H9 (cell line): ENCODE measurements around the gene CELA3B. TPM values are rescaled to one million over a fixed set of nuclear protein-coding genes. Genes with fewer than 3 reads are reported as not detected.

Experiments
- DNase-seq: peaks from one replicate; pipeline ENCODE4 v3.0.0-alpha.2; 2017
- H2AFZ ChIP-seq: one replicate; pipeline ENCODE4 v1.6.1; 2013; ENCODE audit warnings: mild to moderate bottlenecking, low read length, control low read depth, moderate library complexity
- H2AK5ac ChIP-seq: 2 replicates; pipeline ENCODE4 v1.6.1; 2013; ENCODE audit warnings: low read length, control low read depth, mixed read lengths; ENCODE audit not compliant: insufficient read length
- H2BK120ac ChIP-seq: one replicate; pipeline ENCODE4 v1.6.1; 2013; ENCODE audit warnings: low read depth, mild to moderate bottlenecking, low read length, control low read depth, inconsistent platforms; ENCODE audit not compliant: poor library complexity, severe bottlenecking
- H2BK12ac ChIP-seq: 2 replicates; pipeline ENCODE4 v1.6.1; 2013; ENCODE audit warnings: low read length, control low read depth, mixed read lengths, low read depth; ENCODE audit not compliant: insufficient read length
- H2BK15ac ChIP-seq: 2 replicates; pipeline ENCODE4 v1.6.1; 2013; ENCODE audit warnings: low read depth, low read length, control low read depth
- H2BK20ac ChIP-seq: one replicate; pipeline ENCODE4 v1.6.1; 2013; ENCODE audit warnings: low read depth, mild to moderate bottlenecking, low read length, control low read depth, inconsistent platforms; ENCODE audit not compliant: poor library complexity, severe bottlenecking
- H2BK5ac ChIP-seq: 2 replicates; pipeline ENCODE4 v1.6.1; 2013; ENCODE audit warnings: low read length, control low read depth, mixed read lengths; ENCODE audit not compliant: insufficient read length
- H3K14ac ChIP-seq: 2 replicates; pipeline ENCODE4 v1.6.1; 2013; ENCODE audit warnings: low read length, control low read depth; ENCODE audit not compliant: insufficient read depth
- H3K18ac ChIP-seq: 2 replicates; pipeline ENCODE4 v1.6.1; 2013; ENCODE audit warnings: low read depth, mild to moderate bottlenecking, mixed read lengths, low read length, control low read depth; ENCODE audit not compliant: insufficient read length
- H3K23ac ChIP-seq: 2 replicates; pipeline ENCODE4 v1.6.1; 2013; ENCODE audit warnings: low read length, control low read depth, mixed read lengths, low read depth; ENCODE audit not compliant: insufficient read length
- H3K23me2 ChIP-seq: 2 replicates; pipeline ENCODE4 v1.6.1; 2013; ENCODE audit warnings: low read depth, mild to moderate bottlenecking, mixed read lengths, low read length, control low read depth; ENCODE audit not compliant: insufficient read length, poor library complexity, severe bottlenecking
- H3K27ac ChIP-seq: 2 replicates; pipeline ENCODE4 v1.5.1; 2013; ENCODE audit warnings: low read length, control low read depth, mixed read lengths, low read depth; ENCODE audit not compliant: insufficient read length
- H3K27me3 ChIP-seq: 2 replicates; pipeline ENCODE4 v1.6.1; 2013; ENCODE audit warnings: low read length, control low read depth, inconsistent platforms; ENCODE audit not compliant: insufficient read depth
- H3K4ac ChIP-seq: 2 replicates; pipeline ENCODE4 v1.6.1; 2013; ENCODE audit warnings: low read depth, mild to moderate bottlenecking, control low read depth, inconsistent platforms, low read length, moderate library complexity
- H3K4me1 ChIP-seq: 2 replicates; pipeline ENCODE4 v1.6.1; 2013; ENCODE audit warnings: low read length, control low read depth, inconsistent platforms; ENCODE audit not compliant: insufficient read depth
- H3K4me2 ChIP-seq: 2 replicates; pipeline ENCODE4 v1.6.1; 2013; ENCODE audit warnings: low read length, control low read depth, mixed read lengths; ENCODE audit not compliant: insufficient read length, insufficient read depth
- H3K56ac ChIP-seq: 2 replicates; pipeline ENCODE4 v1.6.1; 2013; ENCODE audit warnings: low read depth, mild to moderate bottlenecking, mixed read lengths, low read length, control low read depth; ENCODE audit not compliant: insufficient read length
- H3K79me1 ChIP-seq: 2 replicates; pipeline ENCODE4 v1.6.1; 2013; ENCODE audit warnings: low read depth, mild to moderate bottlenecking, moderate library complexity, low read length, control low read depth, inconsistent platforms; ENCODE audit not compliant: insufficient read depth, poor library complexity, severe bottlenecking
- H3K79me2 ChIP-seq: 2 replicates; pipeline ENCODE4 v1.6.1; 2013; ENCODE audit warnings: low read length, control low read depth, inconsistent platforms; ENCODE audit not compliant: insufficient read depth
- H3K9ac ChIP-seq: 2 replicates; pipeline ENCODE4 v1.6.1; 2013; ENCODE audit warnings: low read length, control low read depth, mixed read lengths; ENCODE audit not compliant: insufficient read length; ENCODE audit errors: extremely low read depth
- H3K9me3 ChIP-seq: one replicate; pipeline ENCODE4 v1.6.1; 2013; ENCODE audit warnings: low read depth, low read length, inconsistent platforms; ENCODE audit not compliant: control insufficient read depth
- H3T11ph ChIP-seq: one replicate; pipeline ENCODE4 v1.6.1; 2013; ENCODE audit warnings: mild to moderate bottlenecking, low read length, control low read depth, inconsistent platforms
- H4K20me1 ChIP-seq: one replicate; pipeline ENCODE4 v1.6.1; 2013; ENCODE audit not compliant: control insufficient read depth, insufficient read length, insufficient read depth
- H4K5ac ChIP-seq: 2 replicates; pipeline ENCODE4 v1.6.1; 2013; ENCODE audit warnings: low read depth, mild to moderate bottlenecking, mixed read lengths, low read length, control low read depth; ENCODE audit not compliant: insufficient read length
- H4K8ac ChIP-seq: replicated peaks from 2 replicates; pipeline ENCODE4 v1.6.1; 2013; ENCODE audit warnings: low read length, control low read depth, mixed read lengths, low read depth; ENCODE audit not compliant: insufficient read length
- H4K91ac ChIP-seq: 2 replicates; pipeline ENCODE4 v1.6.1; 2013; ENCODE audit warnings: low read depth, mild to moderate bottlenecking, moderate library complexity, mixed read lengths, low read length, control low read depth; ENCODE audit not compliant: insufficient read length
- H3K27ac Mint-ChIP-seq, 3 experiments: 2 replicates in 2 of 3; 3 replicates in 1 of 3; pipeline ENCODE4 v1.8.0; 2020 to 2021; ENCODE audit warnings: mixed read lengths in 3 of 3, mild to moderate bottlenecking in 1 of 3, moderate library complexity in 1 of 3
- H3K27me3 Mint-ChIP-seq: 2 replicates; pipeline ENCODE4 v1.8.0; 2021; ENCODE audit warnings: low read depth, mild to moderate bottlenecking, moderate library complexity, mixed read lengths
- H3K36me3 Mint-ChIP-seq, 3 experiments: 2 replicates in 2 of 3; 3 replicates in 1 of 3; pipeline ENCODE4 v1.8.0; 2020 to 2021; ENCODE audit warnings: low read depth in 3 of 3, mixed read lengths in 3 of 3; ENCODE audit not compliant: insufficient read depth in 1 of 3
- H3K4me1 Mint-ChIP-seq, 2 experiments: 2 replicates each; pipeline ENCODE4 v1.8.0; 2020; ENCODE audit warnings: mixed read lengths in 2 of 2
- H3K4me3 Mint-ChIP-seq, 2 experiments: 2 replicates in 1 of 2; 3 replicates in 1 of 2; pipeline ENCODE4 v1.8.0; 2020 to 2021; ENCODE audit warnings: mild to moderate bottlenecking in 2 of 2, mixed read lengths in 2 of 2, moderate library complexity in 1 of 2
- H3K9me3 Mint-ChIP-seq, 2 experiments: 2 replicates in 1 of 2; 3 replicates in 1 of 2; pipeline ENCODE4 v1.8.0; 2020; ENCODE audit warnings: mild to moderate bottlenecking in 2 of 2, mixed read lengths in 2 of 2, moderate library complexity in 1 of 2
- CTCF ChIP-seq: fragments of 200-600 bp; sonication (generic); conservative IDR thresholded peaks from 3 replicates; pipeline ENCODE4 v1.8.0; 2021; ENCODE audit warnings: antibody characterized with exemption, mild to moderate bottlenecking
- WGBS: extraction: QIAGEN DNeasy Blood & Tissue Kit; methylation state at CpG from one replicate; pipeline ENCODE4 v1.1.7; 2013; ENCODE audit warnings: missing lambda C conversion rate, low lambda C conversion rate, mixed read lengths; ENCODE audit not compliant: insufficient read length; ENCODE audit errors: extremely low coverage; 5-methylcytosine and 5-hydroxymethylcytosine counted together
- total RNA-seq: library from RNA; stranded (reverse); gene quantifications from 2 replicates; pipeline ENCODE4 v1.2.1, GENCODE V29; 2021

Gene CELA3B
- total RNA-seq, 1 experiment from 2014 or later = not detected

- no peak overlapping the region for H3K23ac ChIP-seq
- H3K27me3 ChIP-seq = no peaks in the 10 kb centered on the region
- H3K4me3 Mint-ChIP-seq = peak overlapping the region; percentile 83 to 87
- peak overlapping the region; percentile 46 for H3K9ac ChIP-seq
- H3K4me1 ChIP-seq = peaks cover 3% of the 10 kb centered on the region; the same call in 1 of the 2 replicates
- DNase-seq = peak; percentile 79
- TF ChIP-seq CTCF = no peak
- H3K79me2 ChIP-seq = no peaks in the 10 kb centered on the region
- peaks cover 0 to 8% (median 4%) of the 10 kb centered on the region in 3 experiments; a peak in 4 of 7 replicates for H3K36me3 Mint-ChIP-seq
- no peaks in the 10 kb centered on the region for H3K9me3 ChIP-seq
- no peak overlapping the region for H2AK5ac ChIP-seq
- peak overlapping the region; percentile 88 to 97 (median 95); a peak in 5 of 7 replicates for H3K27ac Mint-ChIP-seq
- H3K79me1 ChIP-seq = no peaks in the 10 kb centered on the region
- peak overlapping the region; percentile 45; the same call in 1 of the 2 replicates for H3K14ac ChIP-seq
- no peak overlapping the region for H2BK5ac ChIP-seq
- H4K91ac ChIP-seq = no peak overlapping the region
- H3K4ac ChIP-seq = no peak overlapping the region
- no peak overlapping the region; the same call in 1 of the 2 replicates for H2BK15ac ChIP-seq
- H3K27me3 Mint-ChIP-seq = no peaks in the 10 kb centered on the region
- H3K4me2 ChIP-seq = peak overlapping the region; percentile 75
- H4K20me1 ChIP-seq = no peaks in the 10 kb centered on the region
- peak overlapping the region; percentile 83 for H2AFZ ChIP-seq
- H3K4me1 Mint-ChIP-seq = peaks cover 20 to 34% of the 10 kb centered on the region in 2 experiments
- no peak overlapping the region for H3K56ac ChIP-seq
- no peak overlapping the region for H2BK20ac ChIP-seq
- H2BK120ac ChIP-seq = no peak overlapping the region
- WGBS = no CpG with 5 or more reads among the region's 33 CpGs
- no peak overlapping the region for H4K8ac ChIP-seq
- no peak overlapping the region for H4K5ac ChIP-seq
- peak overlapping the region; percentile 53 for H3K27ac ChIP-seq
- no peak overlapping the region for H3T11ph ChIP-seq
- peaks cover 0 to 5% of the 10 kb centered on the region in 2 experiments; a peak in 2 of 5 replicates for H3K9me3 Mint-ChIP-seq
- H2BK12ac ChIP-seq = no peak overlapping the region
- peaks cover 5% of the 10 kb centered on the region for H3K23me2 ChIP-seq
- H3K18ac ChIP-seq = peak overlapping the region; percentile 45
These were observed 47.9 kb downstream of the CELA3B start for GRCh38 chr1:22024485-22025367.
